ENCODE data around the gene CAPRIN2. TPM values are rescaled to one million over a fixed set of nuclear protein-coding genes. Genes with fewer than 3 reads are reported as not detected.

The CAPRIN2 gene
- total RNA-seq, 1 experiment from 2014 or later: 123 TPM

GRCh38 chr12:30779178-30779577 is 24.4 kb upstream of the CAPRIN2 start:
- Histone ChIP-seq H3K9ac (ENCODE audit: extremely low read depth, insufficient read length, low read length) (no peak overlapping the region), H3K79me1 (ENCODE audit: insufficient read depth, low read depth, low read length, poor library complexity, severe bottlenecking) (no peaks in the 10 kb centered on the region)
- peaks cover 57 to 74% of the 10 kb centered on the region in 2 experiments for H3K9me3 Mint-ChIP-seq

More at GRCh38 chr12:30779178-30779577, 24.4 kb upstream of the CAPRIN2 start:
- Histone ChIP-seq H2AK5ac (ENCODE audit: insufficient read length, low read length) (no peak overlapping the region), H3K4me2 (ENCODE audit: insufficient read depth, insufficient read length, low read length) (no peak overlapping the region), H3K79me2 (ENCODE audit: insufficient read depth, low read length) (no peaks in the 10 kb centered on the region), H3K4ac (ENCODE audit: low read depth, low read length) (no peak overlapping the region), H2BK5ac (ENCODE audit: insufficient read length, low read length) (no peak overlapping the region), H3K23ac (ENCODE audit: insufficient read length, low read depth, low read length) (no peak overlapping the region), H3K14ac (ENCODE audit: insufficient read depth, low read length) (no peak overlapping the region), H3K56ac (ENCODE audit: insufficient read length, low read depth, low read length) (no peak overlapping the region), H3T11ph (ENCODE audit: low read length) (no peak overlapping the region), H3K9me3 (ENCODE audit: control insufficient read depth, low read depth, low read length) (peaks cover 21% of the 10 kb centered on the region), H3K4me1 (ENCODE audit: insufficient read depth, low read length) (no peaks in the 10 kb centered on the region), H4K20me1 (ENCODE audit: control insufficient read depth, insufficient read depth, insufficient read length) (no peaks in the 10 kb centered on the region), H4K91ac (ENCODE audit: insufficient read length, low read depth, low read length) (no peak overlapping the region), H2BK15ac (ENCODE audit: low read depth, low read length) (no peak overlapping the region), H2BK12ac (ENCODE audit: insufficient read length, low read depth, low read length) (no peak overlapping the region), H2BK120ac (ENCODE audit: low read depth, low read length, poor library complexity, severe bottlenecking) (no peak overlapping the region), H4K5ac (ENCODE audit: insufficient read length, low read depth, low read length) (no peak overlapping the region), H2BK20ac (ENCODE audit: low read depth, low read length, poor library complexity, severe bottlenecking) (no peak overlapping the region), H3K23me2 (ENCODE audit: insufficient read length, low read depth, low read length, poor library complexity, severe bottlenecking) (no peaks in the 10 kb centered on the region), H3K18ac (ENCODE audit: insufficient read length, low read depth, low read length) (no peak overlapping the region), H4K8ac (replicated peaks; ENCODE audit: insufficient read length, low read depth, low read length) (no peak overlapping the region), H2AFZ (ENCODE audit: low read length) (no peak overlapping the region), H3K27me3 (ENCODE audit: insufficient read depth, low read length) (no peaks in the 10 kb centered on the region), H3K27ac (ENCODE audit: insufficient read length, low read depth, low read length) (no peak overlapping the region)
- Mint-ChIP-seq H3K4me3 (no peak overlapping the region), H3K36me3 (ENCODE audit: insufficient read depth in 1 of 3, low read depth in 3 of 3) (peaks cover 25 to 60% (median 49%) of the 10 kb centered on the region in 3 experiments), H3K27me3 (ENCODE audit: low read depth) (peaks cover under 1% of the 10 kb centered on the region; the same call in 1 of the 2 replicates), H3K27ac (no peak overlapping the region), H3K4me1 (peaks cover 12 to 17% of the 10 kb centered on the region in 2 experiments)
- no peak for TF ChIP-seq CTCF (conservative IDR thresholded peaks at IDR 0.05)
- DNase-seq: no peak

Data from H9 (cell line).